Hindlimb muscle (tissue), 1 donor: ENCODE measurements around the gene CLUH. TPM values are rescaled to one million over a fixed set of nuclear protein-coding genes. Genes with fewer than 3 reads are reported as not detected.
"Not testable (repeated sequence)": the region's sequence is repeated elsewhere in the genome, so short reads cannot be mapped to it uniquely, and the experiment has no call there.

Experiments
- DNase-seq: peaks from one replicate; pipeline ENCODE4 v3.0.0-alpha.2; 2013
- polyA plus RNA-seq: library from polyadenylated mRNA; unstranded; fragments of 120-200 nt; gene quantifications from one replicate; pipeline ENCODE4 v1.2.1, GENCODE V29; 2013; ENCODE audit not compliant: insufficient read length

Gene CLUH
- polyA plus RNA-seq, 1 donor: 42.1 TPM

DNA sequence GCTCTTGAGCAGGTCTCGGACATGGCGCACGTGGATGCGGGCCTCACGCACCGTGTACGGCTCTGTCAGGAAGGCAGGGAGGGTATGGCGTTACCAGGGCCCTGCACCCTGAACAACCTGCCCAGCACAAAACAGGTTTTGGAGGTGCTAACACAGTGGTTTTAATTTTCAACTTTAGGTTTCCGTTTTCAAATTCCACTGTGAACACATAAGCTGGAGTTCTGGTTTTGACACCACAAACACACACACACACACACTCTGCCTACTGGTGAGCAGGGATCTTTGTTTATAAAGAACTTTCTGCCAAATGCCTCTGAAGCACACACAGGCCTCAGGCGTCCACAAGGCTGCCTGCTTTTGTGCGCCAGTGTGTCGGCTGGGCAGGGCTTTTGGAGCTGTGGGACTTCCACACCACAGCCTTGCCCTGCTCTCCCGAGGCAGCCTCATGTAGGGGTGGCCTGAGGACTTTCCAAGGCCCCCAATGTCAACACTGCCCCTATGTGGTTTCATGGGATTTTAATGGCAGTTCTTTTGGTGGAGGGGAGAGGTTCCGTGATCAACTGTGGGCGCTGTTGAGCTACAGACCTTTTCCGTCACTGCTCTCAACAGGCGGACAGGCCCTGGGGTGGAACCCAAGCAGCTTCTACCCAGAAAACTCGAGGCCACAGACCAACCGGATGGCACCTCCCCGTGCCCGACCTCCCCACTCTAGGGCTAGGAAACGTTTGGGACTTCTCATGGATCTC lies 9.4 kb downstream of the CLUH start:
- DNase-seq: no peak

GRCh38 chr17:2701161-2701995 lies 10.2 kb downstream of the CLUH start:
- DNase-seq: no peak

DNA sequence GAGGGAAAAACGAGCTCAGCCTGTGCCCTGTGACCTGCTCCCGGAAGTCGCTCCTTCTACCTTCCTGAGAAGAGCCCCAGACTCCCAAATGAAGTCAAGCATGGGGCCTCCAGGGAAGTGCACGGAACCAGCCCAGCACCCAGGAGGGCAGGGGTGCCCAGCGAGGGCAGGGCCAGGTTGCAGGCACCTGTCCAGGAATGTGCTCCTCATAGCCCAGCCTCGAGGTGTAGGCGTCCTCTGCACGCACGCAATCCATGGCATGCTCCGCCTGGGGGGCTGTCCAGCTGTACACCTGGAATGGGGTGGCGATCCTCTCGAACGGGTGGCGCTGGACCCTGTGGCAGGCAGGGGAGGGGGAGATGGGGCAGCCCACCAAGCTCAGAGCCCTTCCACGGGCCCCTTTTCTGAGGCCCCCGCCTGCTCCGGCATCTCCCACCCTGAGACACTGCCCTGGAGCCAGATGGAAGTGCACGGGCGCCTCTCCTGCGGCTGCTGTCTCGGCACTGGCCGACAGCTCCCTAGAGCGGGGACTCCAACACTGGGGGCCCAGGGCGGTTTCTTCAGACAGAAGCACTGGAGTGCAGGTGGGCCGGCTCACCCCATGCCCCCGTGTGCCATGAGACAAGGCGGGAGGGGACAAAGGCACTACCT lies 10.9 kb downstream of the CLUH start:
- DNase-seq: no peak

DNA sequence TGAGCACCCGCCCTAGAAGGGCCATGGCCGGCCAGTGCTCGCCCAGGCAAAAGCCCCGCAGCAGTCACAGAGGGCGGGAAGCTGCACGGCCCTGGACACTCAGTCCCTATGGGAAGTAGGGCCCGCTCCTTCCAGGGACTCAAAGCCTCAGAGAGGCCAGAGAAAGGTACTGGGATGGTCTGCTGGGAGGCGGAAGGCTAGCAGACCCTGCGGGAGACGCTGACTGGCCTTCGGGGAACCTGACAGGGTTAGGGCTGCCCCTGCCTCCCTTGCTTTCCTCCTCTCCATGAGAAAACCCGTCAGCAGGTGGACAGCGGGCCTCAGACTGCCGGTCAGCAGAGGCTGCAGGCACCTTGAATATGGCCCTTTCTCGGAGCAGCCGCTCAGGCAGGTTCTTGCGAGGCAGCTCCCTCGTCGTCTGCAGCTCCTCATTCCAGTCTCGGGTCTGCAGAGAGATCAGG lies 11.5 kb downstream of the CLUH start:
- no peak for DNase-seq

DNA sequence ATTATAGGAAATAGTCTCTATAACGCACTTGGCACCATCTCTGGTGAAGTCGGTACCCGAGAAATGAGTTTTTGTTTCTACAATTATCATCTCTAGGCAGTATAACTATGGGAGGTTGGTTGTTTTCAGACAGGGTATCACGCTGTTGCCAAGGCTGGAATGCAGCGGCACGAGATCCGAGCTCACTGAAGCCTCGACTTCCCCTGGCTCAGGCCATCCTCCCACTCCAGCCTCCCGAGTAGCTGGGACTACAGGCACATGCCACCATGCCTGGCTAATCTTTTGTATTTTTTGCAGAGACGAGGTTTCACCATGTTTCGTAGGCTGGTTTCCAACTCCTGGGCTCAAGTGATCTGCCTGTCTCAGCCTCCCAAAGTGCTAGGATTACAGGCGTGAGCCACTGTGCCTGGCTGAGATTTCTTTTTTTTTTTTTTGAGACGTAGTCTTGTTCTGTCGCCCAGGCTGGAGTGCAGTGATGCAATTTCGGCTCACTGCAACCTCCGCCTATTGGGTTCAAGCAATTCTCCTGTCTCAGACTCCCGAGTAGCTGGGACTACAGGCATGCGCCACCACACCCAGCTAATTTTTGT lies 12.3 kb downstream of the CLUH start:
- not testable (repeated sequence) for DNase-seq

GRCh38 chr17:2697611-2698162 lies 13.9 kb downstream of the CLUH start:
- DNase-seq: no peak

DNA sequence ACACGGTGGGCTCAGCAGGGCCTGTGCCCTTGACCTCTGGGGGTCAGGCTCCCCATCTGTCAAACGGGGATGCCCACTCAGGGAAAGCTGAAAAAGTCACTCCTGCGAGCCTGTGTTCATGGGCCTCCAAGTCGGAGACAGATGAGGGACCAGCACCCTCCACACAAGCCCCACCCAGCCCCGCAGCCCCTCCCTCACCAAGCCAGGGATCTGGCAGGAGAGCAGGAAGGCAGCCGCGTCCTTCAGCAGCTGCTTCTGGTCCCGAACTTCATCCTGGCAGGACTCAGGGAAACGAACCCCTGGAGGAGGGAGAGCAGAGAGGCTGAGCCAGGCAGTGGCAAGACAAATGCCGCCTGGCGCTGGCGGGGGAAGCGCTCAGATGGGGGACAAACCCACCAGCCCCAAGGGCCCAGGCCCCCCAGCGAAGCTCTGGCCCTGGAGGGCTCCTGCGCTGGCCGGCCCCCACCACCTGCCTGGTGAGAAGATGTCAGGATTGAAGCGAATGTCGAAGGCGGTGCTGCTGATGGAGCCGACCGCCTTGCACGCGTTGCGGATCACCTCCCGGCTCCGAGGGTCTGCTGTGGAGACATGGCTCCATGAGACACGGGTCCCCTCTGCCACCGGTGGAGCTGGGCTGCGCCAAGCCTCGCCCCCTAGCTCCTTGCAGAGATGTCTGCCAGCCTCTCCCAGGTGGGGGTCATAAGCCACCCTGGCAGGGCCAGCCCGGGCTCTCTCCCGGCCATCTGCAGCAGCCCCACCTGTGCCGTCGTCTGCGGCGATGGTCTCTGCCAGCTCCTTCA lies 15.4 kb downstream of the CLUH start:
- no peak for DNase-seq

GRCh38 chr17:2695243-2695960 lies 16.2 kb downstream of the CLUH start:
- DNase-seq: no peak

DNA sequence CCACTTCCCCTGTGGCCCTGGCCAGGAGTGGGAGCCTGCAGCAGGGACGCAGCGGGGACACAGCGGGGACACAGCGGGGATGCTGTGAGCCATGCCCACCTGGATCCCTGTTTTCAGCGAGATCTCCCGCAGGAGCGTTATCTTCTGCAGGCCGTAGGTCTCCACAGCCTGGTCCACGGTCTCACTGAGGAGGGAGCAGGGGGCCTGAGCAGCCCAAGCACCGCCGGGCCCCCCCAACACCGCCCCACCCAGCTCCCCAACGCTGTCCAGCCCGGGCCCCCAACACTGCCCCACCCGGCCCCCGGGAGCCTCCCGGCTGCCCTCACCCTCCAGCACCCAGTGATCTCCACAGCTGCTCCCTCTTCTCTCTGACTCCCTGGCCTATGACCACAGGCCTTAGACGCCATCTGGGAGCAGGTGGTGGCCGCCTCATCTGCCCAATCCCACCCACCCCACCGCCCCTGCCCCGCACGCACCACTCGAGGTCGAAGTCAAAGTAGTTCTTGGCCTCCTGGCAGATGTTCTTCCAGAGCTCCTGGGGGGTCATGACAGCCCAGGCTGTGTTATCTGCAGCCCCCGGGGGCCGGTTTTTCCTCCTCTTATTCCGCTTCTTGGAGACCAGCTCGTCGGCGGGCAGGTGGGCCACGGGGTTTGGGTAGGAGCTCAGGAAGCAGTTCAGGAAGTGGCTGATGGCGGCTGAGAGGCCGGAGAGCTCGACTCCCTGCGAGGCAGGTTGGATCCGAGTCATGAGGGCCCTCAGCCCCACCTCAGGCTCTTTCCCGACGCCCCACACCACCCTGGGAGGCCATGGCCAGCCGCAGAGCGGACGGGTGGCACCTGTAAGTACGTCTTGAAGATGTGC lies 17.0 kb downstream of the CLUH start:
- no peak for DNase-seq

DNA sequence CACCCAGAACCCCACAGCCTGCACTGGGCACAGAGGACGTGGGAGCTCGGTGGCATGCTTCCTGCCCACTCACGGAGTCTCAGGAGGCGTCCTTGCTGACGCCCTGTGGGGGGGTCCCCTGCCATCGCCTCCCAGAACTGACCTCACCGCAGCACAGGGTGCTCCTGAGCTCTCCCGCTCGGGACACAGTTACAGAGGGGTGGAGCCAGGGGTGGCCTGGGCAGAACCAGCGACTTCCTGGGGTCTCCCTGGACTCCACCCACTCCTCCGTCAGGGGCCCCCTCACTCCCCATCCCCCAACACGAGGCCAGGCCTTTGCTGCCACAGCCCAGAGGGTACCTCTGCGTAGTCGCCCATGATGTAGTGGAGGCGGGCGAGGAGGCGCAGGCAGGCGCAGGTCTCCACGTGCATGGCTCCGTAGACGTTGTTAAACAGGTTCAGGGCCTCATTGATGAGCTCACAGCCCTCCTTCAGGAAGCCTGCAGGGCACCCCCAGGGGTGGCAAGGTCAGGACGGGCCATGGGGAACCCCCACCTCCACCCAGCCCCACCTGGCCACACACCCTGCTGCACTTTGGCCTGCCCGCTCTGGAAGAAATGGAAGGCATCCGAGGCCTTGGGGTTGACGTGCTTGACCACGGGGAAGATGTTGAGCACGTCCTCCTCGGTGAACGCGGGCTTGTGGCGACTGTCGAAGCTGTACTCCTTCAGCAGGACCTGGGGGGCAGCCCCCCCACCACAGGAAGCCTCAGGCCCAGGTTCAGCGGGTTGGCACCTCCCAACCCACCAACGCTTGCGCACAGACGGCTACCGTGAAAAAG lies 17.8 kb downstream of the CLUH start:
- DNase-seq: no peak

- no peak for DNase-seq
These were observed 18.8 kb downstream of the CLUH start for GRCh38 chr17:2692781-2693135.

GRCh38 chr17:2691965-2692780 lies 19.4 kb downstream of the CLUH start:
- DNase-seq: no peak

DNA sequence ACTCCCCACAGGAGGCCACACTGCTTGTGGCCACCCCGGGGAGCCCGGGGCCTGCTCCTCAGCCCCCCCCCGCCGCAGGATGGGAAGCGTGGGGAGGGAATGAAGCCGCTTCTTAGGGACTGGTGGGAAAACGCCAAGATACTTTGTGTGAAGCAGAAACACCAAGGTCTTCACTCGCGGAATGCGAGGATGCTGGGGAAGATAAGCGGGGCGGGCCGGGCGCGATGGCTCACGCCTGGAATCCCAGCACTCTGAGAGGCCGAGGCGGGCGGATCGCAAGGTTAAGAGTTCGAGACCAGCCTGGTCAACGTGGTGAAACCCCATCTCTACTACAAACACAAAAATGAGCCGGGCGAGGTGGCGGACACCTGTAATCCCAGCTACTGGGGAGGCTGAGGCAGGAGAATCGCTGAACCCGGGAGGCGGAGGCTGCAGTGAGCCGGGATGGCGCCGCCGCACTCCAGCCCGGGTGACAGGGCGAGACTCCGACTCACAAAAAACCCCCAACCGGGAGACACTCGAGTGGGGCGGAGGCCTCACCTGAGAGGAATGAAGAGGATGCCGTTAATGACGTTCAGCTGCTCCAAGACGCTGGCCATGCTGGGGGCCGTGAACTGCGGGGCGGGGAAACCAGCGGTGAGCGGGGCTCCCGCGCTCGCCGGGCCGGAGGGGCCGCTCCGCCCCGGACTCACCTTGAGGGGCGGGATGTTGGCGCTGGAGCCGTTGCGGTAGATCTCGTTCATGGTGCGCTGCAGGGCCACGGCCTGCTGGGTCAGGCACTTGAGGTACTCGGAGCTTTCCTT lies 20.3 kb downstream of the CLUH start:
- no peak for DNase-seq

DNA sequence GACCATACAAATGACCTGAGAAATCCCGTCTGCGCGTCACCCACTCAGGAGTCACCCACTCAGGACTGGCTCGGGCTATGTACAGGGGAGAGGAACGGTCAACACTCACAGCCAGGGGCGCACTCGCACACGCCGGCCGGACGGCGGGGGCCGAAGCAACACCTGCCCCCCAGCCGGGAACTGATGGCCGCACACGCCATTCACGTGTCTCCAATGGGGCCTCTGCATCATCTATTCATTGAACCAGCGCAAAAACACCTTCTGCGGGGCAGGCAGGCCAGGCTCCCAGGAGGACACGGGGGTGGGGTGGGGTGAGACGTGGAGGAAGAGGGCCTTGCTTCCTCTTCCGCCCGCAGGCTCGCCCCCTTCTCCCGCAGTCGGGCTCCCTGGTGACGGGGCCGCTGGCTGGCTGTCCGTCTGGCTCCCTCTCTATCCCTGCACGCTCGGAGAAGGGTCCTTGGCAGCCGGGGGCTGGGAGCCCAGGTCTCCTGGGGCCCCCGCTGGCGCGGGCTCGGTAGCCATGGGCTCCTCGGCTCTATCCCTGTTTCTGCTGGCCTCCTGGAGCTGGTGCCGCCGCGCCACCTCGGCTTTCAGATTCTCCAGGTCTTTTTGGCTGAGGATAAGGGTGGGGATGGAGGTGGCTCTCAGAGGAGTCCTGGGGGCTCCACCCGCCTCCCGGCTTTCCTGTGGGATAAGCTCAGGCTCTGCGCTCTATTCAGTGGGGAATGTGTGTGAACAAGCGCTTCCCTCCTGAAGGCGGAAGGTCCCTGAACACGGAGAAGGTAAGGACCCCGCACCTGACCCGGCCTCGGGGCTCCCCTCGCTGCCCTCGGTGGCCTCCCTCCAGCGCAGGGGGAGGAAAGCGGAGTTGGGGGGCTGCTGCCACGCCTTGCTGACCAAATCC lies 21.1 kb downstream of the CLUH start:
- DNase-seq: no peak

- no peak for DNase-seq
These were observed 22.0 kb downstream of the CLUH start for GRCh38 chr17:2689411-2690164.
